PC-3 (cell line): ENCODE measurements around the gene MTF1.

Experiments used
- CTCF ChIP-seq: fragments of 300-600 bp; sonication (generic); conservative IDR thresholded peaks from 2 replicates; pipeline ENCODE4 v1.5.1; 2017; ENCODE audit warnings: antibody characterized with exemption, low read depth, mild to moderate bottlenecking, low read length
- EZH2 ChIP-seq: fragments of 300-600 bp; sonication (generic); IDR thresholded peaks from one replicate; pipeline ENCODE4 v1.6.1; 2017; ENCODE audit warnings: antibody characterized with exemption, mild to moderate bottlenecking, low read length; ENCODE audit not compliant: unreplicated experiment
- EZH2phosphoT487 ChIP-seq: fragments of 300-600 bp; sonication (generic); IDR thresholded peaks from 2 replicates; pipeline ENCODE4 v1.6.1; 2018; ENCODE audit warnings: mild to moderate bottlenecking, antibody characterized with exemption, low read length, borderline replicate concordance

GRCh38 chr1:37776946-37777516 lies 82.4 kb downstream of the MTF1 start:
- TF ChIP-seq CTCF (no peak), EZH2 (no peak), EZH2phosphoT487 (no peak)
